ENCODE data around the gene WIPF1. TPM values are rescaled to one million over a fixed set of nuclear protein-coding genes. Genes with fewer than 3 reads are reported as not detected.

Gene WIPF1
- total RNA-seq: 0.62 and 1.3 TPM in 2 replicates

GRCh38 chr2:174597345-174598047, at the start of gene WIPF1:
Gene WIPF1 (minus strand): TSS chr2:174597804. CDS start chr2:174585573, 12,231 bp downstream.

Other genes starting within 250 kb of the WIPF1 start
- 6.3 and 8.0 TPM in 2 replicates for gene SCRN3, start 202.1 kb downstream of the WIPF1 start, total RNA-seq
- 1.7 and 2.0 TPM in 2 replicates for gene GPR155, start 110.8 kb downstream of the WIPF1 start, total RNA-seq
- gene CHRNA1, start 166.7 kb upstream of the WIPF1 start, total RNA-seq: not detected in 2 replicates